Measurements from ENCODE around the gene F10.
"Not testable (repeated sequence)": the region's sequence is repeated elsewhere in the genome, so short reads cannot be mapped to it uniquely, and the experiment has no call there.

Gene F10

GRCh38 chr13:113096745-113097305, 25.8 kb upstream of the F10 start:
- Mint-ChIP-seq H3K4me3 (no peak overlapping the region), H3K4me1 (peaks cover 19% of the 10 kb centered on the region), H3K27ac (no peak overlapping the region), H3K9me3 (no peaks in the 10 kb centered on the region), H3K27me3 (ENCODE audit: low read depth) (no peaks in the 10 kb centered on the region), H3K36me3 (ENCODE audit: low read depth) (peaks cover 5% of the 10 kb centered on the region)
- TF ChIP-seq CTCF (IDR thresholded peaks at IDR 0.05; ENCODE audit: unreplicated experiment in 3 of 3), result no peak

- Mint-ChIP-seq H3K4me1 (peaks cover 21% of the 10 kb centered on the region), H3K27me3 (ENCODE audit: low read depth) (peaks cover under 1% of the 10 kb centered on the region), H3K4me3 (no peak overlapping the region), H3K36me3 (ENCODE audit: low read depth) (peaks cover 5% of the 10 kb centered on the region), H3K27ac (peak overlapping the region; percentile 44 to 86 (median 82)), H3K9me3 (no peaks in the 10 kb centered on the region)
- no peak for TF ChIP-seq CTCF (IDR thresholded peaks at IDR 0.05; ENCODE audit: unreplicated experiment in 3 of 3)
Measured at GRCh38 chr13:113097651-113098050, 24.9 kb upstream of the F10 start.

- H3K36me3 Mint-ChIP-seq (ENCODE audit: low read depth), result peaks cover 5% of the 10 kb centered on the region
- H3K4me3 Mint-ChIP-seq, result peak overlapping the region in 2 of 3 experiments; percentile 28 to 55
- H3K27me3 Mint-ChIP-seq (ENCODE audit: low read depth), result peaks cover 4% of the 10 kb centered on the region
- no peaks in the 10 kb centered on the region for H3K9me3 Mint-ChIP-seq
- H3K4me1 Mint-ChIP-seq, result peaks cover 21% of the 10 kb centered on the region
- H3K27ac Mint-ChIP-seq, result peak overlapping the region; percentile 44 to 86 (median 82)
- no peak for TF ChIP-seq CTCF (IDR thresholded peaks at IDR 0.05; ENCODE audit: unreplicated experiment in 3 of 3)
Measured at GRCh38 chr13:113098162-113098732, 24.4 kb upstream of the F10 start.

GRCh38 chr13:113099142-113099541, 23.5 kb upstream of the F10 start:
- peaks cover 5% of the 10 kb centered on the region for H3K27me3 Mint-ChIP-seq (ENCODE audit: low read depth)
- peaks cover 5% of the 10 kb centered on the region for H3K36me3 Mint-ChIP-seq (ENCODE audit: low read depth)
- no peak for TF ChIP-seq CTCF (IDR thresholded peaks at IDR 0.05; ENCODE audit: unreplicated experiment in 3 of 3)
- peaks cover 21% of the 10 kb centered on the region for H3K4me1 Mint-ChIP-seq
- H3K4me3 Mint-ChIP-seq, result no peak overlapping the region
- H3K9me3 Mint-ChIP-seq, result no peaks in the 10 kb centered on the region
- H3K27ac Mint-ChIP-seq, result peak overlapping the region in 2 of 3 experiments; percentile 82 to 86

- H3K4me3 Mint-ChIP-seq; H3K36me3 Mint-ChIP-seq (ENCODE audit: low read depth); H3K27ac Mint-ChIP-seq; H3K9me3 Mint-ChIP-seq: not testable (repeated sequence)
- Mint-ChIP-seq H3K4me1 (peaks cover 21% of the 10 kb centered on the region), H3K27me3 (ENCODE audit: low read depth) (peaks cover 12% of the 10 kb centered on the region)
Measured at GRCh38 chr13:113102302-113102701, 20.3 kb upstream of the F10 start.

- no peak for TF ChIP-seq CTCF (IDR thresholded peaks at IDR 0.05; ENCODE audit: unreplicated experiment in 3 of 3)
- no peak overlapping the region for H3K4me3 Mint-ChIP-seq
- H3K9me3 Mint-ChIP-seq, result no peaks in the 10 kb centered on the region
- H3K4me1 Mint-ChIP-seq, result peaks cover 21% of the 10 kb centered on the region
- H3K27me3 Mint-ChIP-seq (ENCODE audit: low read depth), result peaks cover 12% of the 10 kb centered on the region
- peaks cover 5% of the 10 kb centered on the region for H3K36me3 Mint-ChIP-seq (ENCODE audit: low read depth)
- no peak overlapping the region for H3K27ac Mint-ChIP-seq
Measured at GRCh38 chr13:113102727-113103126, 19.9 kb upstream of the F10 start.
